Panc1 (cell line): ENCODE results near the gene HORMAD1. TPM values are rescaled to one million over a fixed set of nuclear protein-coding genes. Genes with fewer than 3 reads are reported as not detected.

Experiments used
- ATAC-seq: fragments of 200-7000 bp; cut with Tn5 transposase; 2 replicates; pipeline ENCODE4 v1.9.1; 2020; ENCODE audit warnings: mild to moderate bottlenecking, moderate library complexity
- BruUV-seq: library from RNA; stranded (reverse); fragments of 400-500 nt; replicated peaks from 2 replicates; lab custom pipeline; 2021; lab: Mats Ljungman, UMichigan
- CTCF ChIA-PET: fragments of 300-600 bp; sonication (Branson Sonifier 250); formaldehyde crosslinking; loops from one replicate; lab custom pipeline; 2022; ENCODE audit warnings: antibody characterized with exemption; lab: Charles Lee
- POLR2A ChIA-PET: fragments of 300-600 bp; sonication (Branson Sonifier 250); formaldehyde crosslinking; loops from one replicate; lab custom pipeline; 2022; ENCODE audit warnings: antibody characterized with exemption; lab: Charles Lee
- DNase-seq: peaks from one replicate; pipeline ENCODE4 v3.0.0-alpha.2; 2010; ENCODE audit warnings: low read depth, low spot score
- H3K27ac ChIP-seq: 2 replicates; pipeline ENCODE4 v1.5.1; 2011; ENCODE audit warnings: mild to moderate bottlenecking, low read length, inconsistent platforms
- H3K27me3 ChIP-seq: fragments of 200-500 bp; sonication (Bioruptor generic); 2 replicates; pipeline ENCODE4 v1.6.0; 2014; ENCODE audit warnings: low read length, inconsistent platforms; ENCODE audit not compliant: control insufficient read depth, insufficient read depth
- H3K36me3 ChIP-seq: fragments of 200-500 bp; sonication (Bioruptor generic); 2 replicates; pipeline ENCODE4 v1.5.1; 2014; ENCODE audit warnings: inconsistent platforms, mild to moderate bottlenecking, low read length, moderate library complexity; ENCODE audit not compliant: control insufficient read depth, insufficient read depth
- H3K4me1 ChIP-seq: 2 replicates; pipeline ENCODE4 v1.5.1; 2011; ENCODE audit warnings: inconsistent platforms, mild to moderate bottlenecking, low read length, moderate library complexity; ENCODE audit not compliant: control insufficient read depth, insufficient read depth
- H3K4me3 ChIP-seq, 2 experiments: 2 replicates each; pipeline ENCODE4 v1.5.1; 2011 to 2012; ENCODE audit warnings: low read depth in 2 of 2, low read length in 2 of 2, mild to moderate bottlenecking in 2 of 2, inconsistent platforms in 1 of 2, moderate library complexity in 1 of 2
- H3K9me3 ChIP-seq: fragments of 200-500 bp; sonication (Bioruptor generic); 2 replicates; pipeline ENCODE4 v1.5.1; 2014; ENCODE audit warnings: low read depth, mild to moderate bottlenecking, inconsistent platforms, low read length, moderate library complexity; ENCODE audit not compliant: control insufficient read depth, insufficient read depth
- POLR2AphosphoS5 ChIP-seq: IDR thresholded peaks from 2 replicates; pipeline ENCODE4 v1.6.1; 2012; ENCODE audit warnings: mild to moderate bottlenecking, low read depth, low read length, moderate library complexity
- REST ChIP-seq, 2 experiments: IDR thresholded peaks; 2 replicates each; pipeline ENCODE4 v1.6.1; 2011 to 2012; ENCODE audit warnings: low read depth in 2 of 2, control low read depth in 1 of 2, low read length in 1 of 2, mild to moderate bottlenecking in 1 of 2, moderate library complexity in 1 of 2; ENCODE audit not compliant: insufficient read depth in 1 of 2
- SIN3A ChIP-seq: IDR thresholded peaks from 2 replicates; pipeline ENCODE4 v1.6.1; 2012; ENCODE audit warnings: low read depth, mild to moderate bottlenecking, low read length, moderate library complexity, borderline replicate concordance; ENCODE audit not compliant: insufficient read depth
- TCF7L2 ChIP-seq: IDR thresholded peaks from 2 replicates; pipeline ENCODE4 v1.6.1; 2011; ENCODE audit warnings: mild to moderate bottlenecking, low read depth, low read length, inconsistent platforms
- in situ Hi-C: cut with HindIII; loops from 2 replicates; pipeline ENCODE4 v1.10.0; 2016; ENCODE audit warnings: low sequenced_read_pairs, low pct_unique_long_range_greater_than_20kb
- intact Hi-C: fragments of 100-400 bp; cut with micrococcal nuclease; formaldehyde crosslinking; loops from one replicate; pipeline ENCODE4 v1.10.0; 2022; ENCODE audit not compliant: unreplicated experiment
- total RNA-seq: library from RNA; stranded (reverse); gene quantifications from one replicate; pipeline ENCODE4 v1.2.1, GENCODE V29; 2021; ENCODE audit not compliant: unreplicated experiment
- TF ChIP-seq, protein P1 (sequence below): fragments of 450-650 bp; IDR thresholded peaks from 2 replicates; pipeline ENCODE4 v1.5.1; 2017; ENCODE audit warnings: mild to moderate bottlenecking

HORMAD1 gene
- total RNA-seq, 1 experiment from 2014 or later = not detected

DNA sequence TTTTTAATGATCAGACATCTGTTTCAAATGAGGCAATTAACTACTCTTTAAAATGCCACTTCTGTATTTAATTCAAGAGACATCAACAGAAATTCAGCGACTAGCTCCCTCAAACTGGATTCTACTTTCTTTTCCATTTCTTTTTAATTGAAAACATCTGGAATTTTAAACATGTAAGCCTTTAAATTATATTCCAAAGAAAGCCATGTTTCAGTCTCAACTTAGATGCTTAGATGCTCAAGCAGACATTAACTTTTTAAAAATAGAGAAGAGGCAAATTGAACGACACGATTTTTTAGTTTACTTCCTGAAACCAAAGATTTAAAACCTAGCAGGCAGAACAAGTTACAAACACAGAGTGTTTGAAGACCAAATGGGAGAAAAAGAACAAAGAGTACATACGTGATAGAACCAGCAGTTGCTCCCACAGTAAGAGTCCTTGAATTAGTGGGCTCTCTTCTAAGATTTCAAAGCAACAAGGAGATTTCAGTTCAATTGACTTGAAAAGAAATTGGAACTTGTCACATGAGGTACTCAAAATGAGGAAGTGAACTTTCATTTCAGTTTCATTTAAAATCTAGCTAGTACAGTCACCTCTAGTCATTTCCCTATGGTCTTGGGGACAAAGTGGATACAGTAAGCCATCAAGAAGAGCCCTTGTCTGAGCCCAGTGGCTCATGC, 44.7 kb upstream of the HORMAD1 start, which contains the start of gene CTSS:
CTSS (minus strand) TSS at position 483 of the 681 bp plus-strand sequence. CDS start 1,015 bp downstream, outside the sequence.
- ChIA-PET POLR2A (no interaction called here), CTCF (interaction anchor here (0.7 to 1.0 kb wide), 2 partner anchors 47 to 334 kb away, joined by 6 to 9 read pairs; no protein-coding TSS in a partner anchor)
- Histone ChIP-seq H3K36me3 (no peaks in the 10 kb centered on the region), H3K27ac (peak within 1 kb of the TSS; percentile 54), H3K4me1 (no peaks in the 10 kb centered on the region; the same call in 1 of the 2 replicates), H3K27me3 (no peaks in the 10 kb centered on the region), H3K9me3 (0 out of 2 replicates have a peak, but pooled peaks cover 1% of the 10 kb centered on the region), H3K4me3 (peak within 1 kb of the TSS in 1 of 2 experiments; percentile 4; a peak in 1 of 4 replicates)
- no TSS peak for BruUV-seq
- no peak for DNase-seq
- no peak for TF ChIP-seq SIN3A
- no peak for TF ChIP-seq REST (IDR thresholded peaks at IDR 0.05; ENCODE audit: insufficient read depth in 1 of 2, low read depth in 2 of 2, low read length in 1 of 2)
- no peak for TF ChIP-seq POLR2AphosphoS5
- TF ChIP-seq TCF7L2 = no peak
- TF ChIP-seq, protein P1, sequence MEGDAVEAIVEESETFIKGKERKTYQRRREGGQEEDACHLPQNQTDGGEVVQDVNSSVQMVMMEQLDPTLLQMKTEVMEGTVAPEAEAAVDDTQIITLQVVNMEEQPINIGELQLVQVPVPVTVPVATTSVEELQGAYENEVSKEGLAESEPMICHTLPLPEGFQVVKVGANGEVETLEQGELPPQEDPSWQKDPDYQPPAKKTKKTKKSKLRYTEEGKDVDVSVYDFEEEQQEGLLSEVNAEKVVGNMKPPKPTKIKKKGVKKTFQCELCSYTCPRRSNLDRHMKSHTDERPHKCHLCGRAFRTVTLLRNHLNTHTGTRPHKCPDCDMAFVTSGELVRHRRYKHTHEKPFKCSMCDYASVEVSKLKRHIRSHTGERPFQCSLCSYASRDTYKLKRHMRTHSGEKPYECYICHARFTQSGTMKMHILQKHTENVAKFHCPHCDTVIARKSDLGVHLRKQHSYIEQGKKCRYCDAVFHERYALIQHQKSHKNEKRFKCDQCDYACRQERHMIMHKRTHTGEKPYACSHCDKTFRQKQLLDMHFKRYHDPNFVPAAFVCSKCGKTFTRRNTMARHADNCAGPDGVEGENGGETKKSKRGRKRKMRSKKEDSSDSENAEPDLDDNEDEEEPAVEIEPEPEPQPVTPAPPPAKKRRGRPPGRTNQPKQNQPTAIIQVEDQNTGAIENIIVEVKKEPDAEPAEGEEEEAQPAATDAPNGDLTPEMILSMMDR = no peak
- no peak for ATAC-seq
- intact Hi-C loops = no loop called here
- in situ Hi-C loops = no loop called here

DNA sequence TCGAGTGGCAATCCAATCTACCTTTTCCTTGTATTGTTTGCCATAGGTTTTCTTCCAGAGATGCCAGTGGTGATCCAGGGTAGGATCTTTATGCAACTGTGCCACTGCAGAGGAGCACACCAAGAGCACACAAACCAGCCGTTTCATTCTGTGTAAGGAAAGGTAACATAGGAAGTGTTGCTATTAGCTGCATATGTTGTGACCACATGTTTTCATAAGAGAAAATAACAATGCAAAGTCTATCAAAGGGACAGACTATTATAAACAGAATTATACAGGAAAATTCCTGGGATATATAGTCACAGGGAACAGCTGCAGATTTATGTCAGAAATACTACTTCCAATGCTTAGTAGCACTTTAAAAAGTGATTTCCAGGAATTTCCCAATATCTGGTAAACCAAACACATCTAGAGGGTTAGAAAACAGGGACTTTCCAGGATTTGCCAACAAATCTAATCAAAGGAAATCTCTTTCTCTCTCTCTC, 44.0 kb upstream of the HORMAD1 start:
- POLR2A ChIA-PET = no interaction called here
- 0 out of 2 replicates have a peak, but pooled peaks cover 3% of the 10 kb centered on the region for H3K9me3 ChIP-seq
- no peak overlapping the region; the same call in 1 of the 2 replicates for H3K27ac ChIP-seq
- H3K4me3 ChIP-seq = no peak overlapping the region
- CTCF ChIA-PET = interaction anchor here (1.0 kb wide), 1 partner anchor 335 kb away, joined by 9 read pairs; no protein-coding TSS in a partner anchor
- intact Hi-C loops = no loop called here
- DNase-seq (no peak), ATAC-seq (peak; percentile 72; the same call in 1 of the 2 replicates)
- no peak for TF ChIP-seq TCF7L2
- TF ChIP-seq, protein P1 = no peak
- TF ChIP-seq SIN3A = no peak
- TF ChIP-seq REST (IDR thresholded peaks at IDR 0.05; ENCODE audit: insufficient read depth in 1 of 2, low read depth in 2 of 2, low read length in 1 of 2) = no peak
- no peak for TF ChIP-seq POLR2AphosphoS5
- H3K36me3 ChIP-seq = no peaks in the 10 kb centered on the region
- no peaks in the 10 kb centered on the region for H3K27me3 ChIP-seq
- in situ Hi-C loops = no loop called here
- H3K4me1 ChIP-seq = no peaks in the 10 kb centered on the region; the same call in 1 of the 2 replicates
- no TSS peak for BruUV-seq
